Measurements from ENCODE around the gene FHIT.
A peak's percentile ranks its signal among the peaks of the same experiment; 100 is the strongest.

The FHIT gene

DNA sequence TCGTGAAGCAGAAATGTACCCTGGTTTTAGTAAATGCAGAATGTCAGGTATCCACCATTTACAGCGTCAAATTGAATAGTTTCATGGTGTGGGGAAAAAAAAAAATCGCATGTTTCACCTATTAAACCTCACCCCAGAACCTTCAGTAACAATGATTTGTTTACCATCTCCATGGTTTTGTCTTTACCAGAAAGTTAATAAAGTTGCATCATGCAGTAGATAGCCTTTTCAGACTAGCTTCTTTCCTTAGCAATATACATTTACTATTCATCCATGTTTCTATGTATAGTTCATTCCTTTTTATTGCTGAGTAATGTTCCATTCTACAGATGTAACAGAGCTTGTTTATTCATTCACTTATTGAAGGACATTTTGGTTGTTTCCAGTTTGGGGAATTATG lies 1066.1 kb downstream of the FHIT start:
- no peak for DNase-seq

DNA sequence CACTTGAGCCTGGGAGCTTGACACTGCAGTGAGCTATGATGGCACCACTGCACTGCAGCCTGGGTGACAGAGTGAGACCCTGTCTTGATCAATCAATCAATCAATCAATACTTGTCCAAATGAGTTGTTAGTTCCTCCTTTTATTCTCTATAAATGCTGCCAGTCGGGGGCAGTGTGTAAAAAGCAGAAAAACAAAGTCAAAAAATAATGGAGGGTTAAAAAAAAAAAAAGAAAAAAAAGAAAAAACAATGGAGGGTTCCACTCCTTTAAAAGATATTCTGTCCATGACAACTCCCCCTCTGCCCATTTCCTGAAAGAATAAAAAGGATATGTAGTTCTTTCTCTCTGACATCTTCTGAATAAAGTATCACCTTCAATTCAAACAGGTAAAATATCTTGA lies 1068.6 kb downstream of the FHIT start:
- DNase-seq = no peak

GRCh38 chr3:60178931-60179653 lies 1072.2 kb downstream of the FHIT start:
- DNase-seq = no peak

DNA sequence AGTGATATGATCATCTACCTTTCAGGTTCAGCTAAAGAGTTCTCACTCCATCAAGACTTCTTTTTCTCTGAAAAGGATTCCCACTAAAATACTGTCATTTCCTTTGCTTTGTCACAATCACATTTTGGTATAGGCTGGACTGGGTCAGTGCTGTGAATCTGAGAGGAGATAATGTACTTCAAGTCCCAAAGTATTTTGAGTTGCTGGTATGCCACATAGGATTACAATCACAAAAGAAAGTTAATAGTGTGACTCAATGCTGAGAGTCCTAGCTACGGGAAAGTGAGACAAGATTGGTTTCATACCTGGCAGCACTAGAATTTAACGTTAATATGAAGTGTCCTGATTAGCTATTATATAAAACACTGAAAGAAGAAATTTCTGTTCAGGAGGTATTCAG lies 1073.5 kb downstream of the FHIT start:
- DNase-seq = no peak

- DNase-seq = no peak
Observed at GRCh38 chr3:60176614-60177013, 1074.6 kb downstream of the FHIT start.

DNA sequence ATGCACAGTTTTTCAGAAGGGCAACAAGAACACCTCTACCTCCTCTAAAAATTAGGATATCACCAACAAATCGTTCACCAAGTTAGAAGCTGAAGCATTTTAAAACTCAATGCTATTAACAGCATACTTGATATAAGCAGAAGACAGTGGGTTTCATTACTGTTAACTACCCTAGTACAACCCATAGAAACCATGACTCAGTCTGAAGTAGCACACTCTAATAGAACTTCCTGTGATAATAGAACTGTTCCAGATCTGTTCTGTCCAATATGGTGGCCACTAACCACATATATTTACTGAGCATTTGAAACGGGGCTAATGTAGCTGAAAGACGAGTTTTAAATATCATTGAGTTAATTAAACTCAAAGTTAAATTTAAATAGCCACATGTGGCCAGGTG lies 1075.6 kb downstream of the FHIT start:
- DNase-seq = no peak

- DNase-seq = no peak
Observed at GRCh38 chr3:60169755-60170154, 1081.5 kb downstream of the FHIT start.

DNA sequence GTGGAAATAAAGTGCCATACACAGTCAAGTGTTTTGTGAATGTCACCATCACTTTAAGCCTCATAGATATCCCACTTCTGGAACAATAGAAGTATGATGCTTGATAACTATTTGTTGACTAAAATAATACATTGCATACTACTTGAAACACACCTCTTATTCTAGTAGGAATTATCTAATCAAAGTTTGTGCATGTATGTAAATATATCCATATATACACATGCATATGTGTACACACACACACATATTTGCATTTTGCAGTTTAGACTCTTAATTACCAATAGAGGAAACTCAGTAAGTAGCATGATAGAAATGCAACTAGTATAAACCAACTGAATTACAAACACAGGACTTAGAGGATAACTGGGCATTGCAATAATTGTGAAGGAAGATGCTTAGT lies 1084.1 kb downstream of the FHIT start:
- no peak for DNase-seq

- no peak for DNase-seq
Observed at GRCh38 chr3:60160822-60161748, 1090.2 kb downstream of the FHIT start.

DNA sequence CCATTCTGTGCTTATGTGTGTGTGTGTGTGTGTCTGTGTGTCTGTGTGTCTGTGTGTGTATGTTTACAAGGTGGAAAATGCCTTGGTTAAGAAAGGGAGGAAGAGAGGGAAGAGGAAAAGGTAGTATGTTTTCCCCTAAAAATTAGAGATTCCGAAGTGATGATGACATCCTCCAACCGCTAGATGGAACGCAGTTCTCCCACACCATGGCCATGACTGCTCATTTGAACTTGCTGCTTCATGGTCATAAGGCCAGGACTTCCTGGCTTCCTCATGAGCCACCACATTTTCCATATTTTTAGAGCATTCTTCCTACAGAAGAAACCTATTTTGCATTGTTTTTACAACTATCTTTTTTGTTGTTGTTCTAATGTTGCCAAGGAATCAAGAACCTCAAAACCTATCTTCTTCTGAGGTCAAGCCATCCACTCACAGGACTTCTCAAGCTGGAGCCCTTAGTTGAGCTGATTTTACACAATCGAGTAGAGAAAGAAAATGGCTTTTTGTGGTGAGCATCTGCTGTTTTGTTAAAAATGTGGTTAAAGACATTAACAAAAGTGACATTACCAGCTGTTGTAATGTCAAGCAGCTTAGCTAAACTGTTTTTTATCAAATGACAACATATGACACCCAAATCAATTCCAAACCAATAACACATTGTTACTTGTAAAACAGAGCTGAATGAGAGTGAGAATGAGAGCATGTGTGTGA lies 1091.0 kb downstream of the FHIT start:
- no peak for DNase-seq

GRCh38 chr3:60158035-60158434 lies 1093.2 kb downstream of the FHIT start:
- DNase-seq = no peak

DNA sequence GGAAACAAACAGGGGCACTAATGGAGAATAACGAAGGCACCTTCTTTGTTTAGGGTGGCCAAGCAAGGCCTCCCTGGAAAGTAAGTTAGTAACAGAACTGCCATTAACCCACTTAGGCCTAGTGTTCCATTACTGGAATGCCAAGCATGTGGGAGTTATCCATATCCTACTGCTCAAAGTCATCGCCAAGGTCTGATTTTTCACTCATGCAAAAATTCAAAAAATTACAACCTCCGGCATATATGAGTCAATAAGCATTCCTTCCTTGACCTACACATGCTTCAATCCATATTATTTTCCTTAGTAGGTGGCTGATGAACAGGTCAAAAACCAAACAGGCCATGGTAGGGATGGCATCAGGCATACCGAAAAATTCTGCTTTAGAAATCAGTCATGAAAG lies 1097.2 kb downstream of the FHIT start:
- peak; percentile 51 for DNase-seq

DNA sequence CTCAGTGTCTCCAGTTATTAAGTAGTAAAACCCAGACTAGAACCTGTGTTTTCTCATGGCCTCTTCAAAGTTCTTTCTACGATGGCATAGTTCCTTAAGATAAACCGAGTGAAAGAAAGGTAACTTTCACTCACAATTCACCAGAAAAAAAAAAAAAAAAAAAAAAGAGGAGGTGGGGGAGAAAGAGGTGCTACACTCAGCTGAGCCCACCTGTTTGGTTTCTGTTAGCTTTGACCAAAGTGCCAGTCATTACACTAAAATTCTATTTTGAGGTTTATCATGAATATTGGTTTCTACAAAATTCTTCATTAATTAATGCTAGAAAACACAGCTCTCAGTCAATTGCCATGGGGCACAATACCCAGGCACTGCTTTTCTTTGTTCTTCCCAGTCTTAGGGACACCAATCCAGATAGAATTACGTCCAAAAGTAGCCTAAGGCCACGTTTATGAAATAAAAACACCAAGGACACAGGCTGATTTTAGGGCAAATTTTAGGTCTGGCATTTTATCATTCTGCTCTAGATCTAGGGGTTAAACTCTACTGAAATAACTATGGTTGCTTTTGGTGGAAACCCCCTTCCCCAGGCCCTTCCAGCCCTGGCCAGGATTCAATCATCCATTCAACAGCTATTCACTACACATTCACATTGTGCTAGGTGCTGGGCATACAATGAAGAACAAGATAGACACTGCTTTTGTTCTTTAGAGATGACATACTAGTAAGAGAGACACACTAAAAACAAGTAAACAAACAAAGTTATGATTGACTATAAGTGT lies 1097.8 kb downstream of the FHIT start:
- no peak for DNase-seq

DNA sequence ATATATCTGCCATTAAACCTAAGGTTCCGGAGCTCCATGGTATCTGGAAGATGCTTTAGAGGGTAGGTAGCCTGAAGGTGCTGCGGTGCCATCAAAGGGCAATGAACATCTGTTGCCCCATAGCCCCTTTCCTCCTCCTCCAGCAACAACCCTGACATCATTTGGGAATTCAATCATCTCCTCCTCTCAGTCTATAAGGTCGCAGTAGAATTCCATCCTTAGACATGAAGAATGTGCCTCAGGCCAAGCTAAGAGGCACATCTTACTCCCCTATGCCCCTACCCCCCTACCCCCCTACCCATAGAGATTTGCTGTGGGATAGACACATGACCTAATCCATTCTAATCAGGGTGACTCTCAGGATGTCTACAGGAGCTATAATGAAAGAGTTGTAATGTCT lies 1101.8 kb downstream of the FHIT start:
- no peak for DNase-seq

- no peak for DNase-seq
Observed at GRCh38 chr3:60147249-60147950, 1103.9 kb downstream of the FHIT start.

DNA sequence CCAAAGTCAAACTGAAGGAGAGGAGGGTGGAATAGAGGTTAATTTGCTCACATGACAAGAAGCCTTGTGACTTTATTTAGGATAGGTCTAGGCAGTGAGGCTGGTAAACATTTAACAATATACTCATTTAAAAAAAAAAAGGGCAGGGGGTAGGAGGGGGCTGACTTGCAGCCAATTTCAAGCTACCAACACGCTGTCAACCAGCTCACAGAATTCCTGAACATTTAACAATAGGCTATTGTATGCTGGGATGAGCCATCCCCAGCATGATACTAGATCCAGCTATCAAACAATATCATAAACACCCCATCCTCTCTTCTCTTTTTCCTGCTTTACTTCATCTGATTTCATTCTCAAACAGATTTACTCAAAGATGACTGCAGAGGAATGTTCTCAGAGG lies 1105.1 kb downstream of the FHIT start:
- no peak for DNase-seq

DNA sequence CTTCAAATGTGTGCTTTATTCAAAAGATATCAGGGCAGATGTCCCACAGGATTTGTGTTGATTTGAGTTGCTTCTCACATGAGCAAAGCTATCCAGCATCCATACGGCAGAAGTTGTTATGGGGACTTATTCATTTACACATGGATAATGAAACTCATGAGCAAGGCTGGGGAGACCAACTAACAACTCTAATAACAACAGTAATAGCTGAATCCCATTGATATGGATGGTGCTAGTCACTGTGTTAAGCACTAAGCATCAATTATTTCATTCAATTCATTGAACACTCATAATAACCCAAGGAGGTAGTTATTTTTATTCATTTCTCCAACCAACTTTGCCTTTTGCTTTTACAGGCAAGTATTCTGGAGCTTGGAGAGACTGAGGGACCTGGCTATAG lies 1107.2 kb downstream of the FHIT start:
- DNase-seq = no peak

DNA sequence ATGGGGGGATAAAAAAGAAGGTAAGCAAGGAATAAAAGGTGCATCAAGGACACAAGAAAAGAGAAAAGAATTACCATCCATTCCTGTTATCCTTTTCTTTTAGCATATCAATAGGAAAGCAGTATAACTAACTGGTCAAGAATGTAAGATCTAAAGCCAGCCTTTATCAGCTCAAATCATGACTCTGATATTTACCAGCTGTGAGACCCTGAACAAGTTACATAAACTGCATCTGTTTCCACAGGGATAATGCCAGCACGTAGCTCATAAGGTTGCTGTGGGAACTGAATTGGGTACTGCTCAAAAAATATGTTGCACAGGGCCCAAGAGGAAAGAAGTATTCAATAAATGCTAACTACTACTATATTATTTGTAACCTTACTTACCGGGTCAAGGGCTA lies 1109.2 kb downstream of the FHIT start:
- no peak for DNase-seq

- DNase-seq = no peak
Observed at GRCh38 chr3:60140160-60140559, 1111.1 kb downstream of the FHIT start.

DNA sequence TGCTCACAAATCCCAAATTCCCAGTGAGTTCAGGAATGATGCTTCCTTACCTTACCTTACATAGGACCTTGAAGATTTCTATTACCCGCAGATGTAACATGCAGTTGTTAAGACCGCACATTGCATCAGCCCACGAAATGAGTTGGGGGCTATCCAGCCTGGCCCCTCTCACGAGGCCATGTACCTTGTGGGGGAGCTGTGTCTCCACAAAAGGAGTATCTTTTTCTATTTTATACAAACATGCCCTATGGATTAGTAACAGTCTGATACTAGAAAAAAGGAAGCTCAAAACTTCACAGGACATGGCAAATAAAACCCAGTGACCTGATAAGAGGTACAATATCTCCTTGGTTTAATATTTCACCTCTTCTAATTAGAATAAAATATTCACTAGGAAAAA lies 1114.7 kb downstream of the FHIT start:
- no peak for DNase-seq

DNA sequence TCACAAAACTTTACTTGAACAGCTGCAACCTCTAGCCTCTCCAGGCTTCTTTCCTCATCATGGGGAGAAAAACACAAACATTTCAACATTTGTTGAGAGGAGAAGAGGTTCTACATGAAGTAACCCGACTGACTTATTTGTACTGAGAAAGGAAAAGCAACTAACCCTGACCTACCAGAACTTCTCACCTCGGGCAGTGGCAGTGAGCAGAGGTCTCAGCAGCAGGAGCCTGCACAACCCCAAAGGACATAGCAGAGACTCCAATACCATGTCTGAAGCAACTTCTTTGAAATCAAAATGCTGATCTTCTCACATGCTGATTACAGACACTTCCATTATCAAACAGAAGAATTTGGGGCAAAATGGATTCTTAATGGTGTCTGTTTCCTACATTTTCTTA lies 1115.8 kb downstream of the FHIT start:
- DNase-seq = no peak
